ENCODE measurements around the gene ACTMAP. TPM values are rescaled to one million over a fixed set of nuclear protein-coding genes. Genes with fewer than 3 reads are reported as not detected.
"Not testable (repeated sequence)": the region's sequence is repeated elsewhere in the genome, so short reads cannot be mapped to it uniquely, and the experiment has no call there.

Gene ACTMAP
- total RNA-seq, 2 donors from 2014 or later, result 0.68 to 1.1 TPM

GRCh38 chr19:40797166-40797962 lies 47.1 kb upstream of the ACTMAP start:
- H3K4me3 ChIP-seq, result peak overlapping the region; percentile 73
- no peak for DNase-seq (ENCODE audit: low spot score)
- TF ChIP-seq CTCF (IDR thresholded peaks at IDR 0.05), result no peak

GRCh38 chr19:40791996-40792395 lies 41.7 kb upstream of the ACTMAP start:
- H3K4me3 ChIP-seq, result peak overlapping the region; percentile 9
- peaks cover 24 to 42% of the 10 kb centered on the region in 2 donors for H3K4me1 ChIP-seq (ENCODE audit: control insufficient read depth in 1 of 2, low read depth in 2 of 2)
- no peaks in the 10 kb centered on the region for H3K9me3 ChIP-seq

More at GRCh38 chr19:40797166-40797962, 47.1 kb upstream of the ACTMAP start:
- no peaks in the 10 kb centered on the region for H3K27me3 ChIP-seq (replicated peaks; ENCODE audit: insufficient read depth)
- H3K9me3 ChIP-seq, result no peaks in the 10 kb centered on the region
- no peak for ATAC-seq (ENCODE audit: insufficient number of reproducible peaks, low FRiP score, low read depth)
- peaks cover 33 to 46% of the 10 kb centered on the region in 2 donors for H3K4me1 ChIP-seq (ENCODE audit: control insufficient read depth in 1 of 2, low read depth in 2 of 2)
- peaks cover 3% of the 10 kb centered on the region for H3K36me3 ChIP-seq
- peak overlapping the region; percentile 86 to 87 for H3K27ac ChIP-seq

GRCh38 chr19:40791349-40791748 lies 41.1 kb upstream of the ACTMAP start:
- TF ChIP-seq CTCF (IDR thresholded peaks at IDR 0.05), result peak; percentile 9
- ATAC-seq (ENCODE audit: insufficient number of reproducible peaks, low FRiP score, low read depth), result peak; percentile 72
- no peaks in the 10 kb centered on the region for H3K27me3 ChIP-seq (replicated peaks; ENCODE audit: insufficient read depth)
- peaks cover 8% of the 10 kb centered on the region for H3K36me3 ChIP-seq
- peak overlapping the region; percentile 75 to 84 for H3K27ac ChIP-seq
- H3K9me3 ChIP-seq, result no peaks in the 10 kb centered on the region
- DNase-seq (ENCODE audit: low spot score), result no peak
- peak overlapping the region; percentile 26 for H3K4me3 ChIP-seq
- peaks cover 24 to 42% of the 10 kb centered on the region in 2 donors for H3K4me1 ChIP-seq (ENCODE audit: control insufficient read depth in 1 of 2, low read depth in 2 of 2)

More at GRCh38 chr19:40791996-40792395, 41.7 kb upstream of the ACTMAP start:
- H3K27ac ChIP-seq, result peak overlapping the region; percentile 75 to 84
- H3K36me3 ChIP-seq, result peaks cover 3% of the 10 kb centered on the region
- no peak for ATAC-seq (ENCODE audit: insufficient number of reproducible peaks, low FRiP score, low read depth)
- no peak for DNase-seq (ENCODE audit: low spot score)
- H3K27me3 ChIP-seq (replicated peaks; ENCODE audit: insufficient read depth), result no peaks in the 10 kb centered on the region
- no peak for TF ChIP-seq CTCF (IDR thresholded peaks at IDR 0.05)

DNA sequence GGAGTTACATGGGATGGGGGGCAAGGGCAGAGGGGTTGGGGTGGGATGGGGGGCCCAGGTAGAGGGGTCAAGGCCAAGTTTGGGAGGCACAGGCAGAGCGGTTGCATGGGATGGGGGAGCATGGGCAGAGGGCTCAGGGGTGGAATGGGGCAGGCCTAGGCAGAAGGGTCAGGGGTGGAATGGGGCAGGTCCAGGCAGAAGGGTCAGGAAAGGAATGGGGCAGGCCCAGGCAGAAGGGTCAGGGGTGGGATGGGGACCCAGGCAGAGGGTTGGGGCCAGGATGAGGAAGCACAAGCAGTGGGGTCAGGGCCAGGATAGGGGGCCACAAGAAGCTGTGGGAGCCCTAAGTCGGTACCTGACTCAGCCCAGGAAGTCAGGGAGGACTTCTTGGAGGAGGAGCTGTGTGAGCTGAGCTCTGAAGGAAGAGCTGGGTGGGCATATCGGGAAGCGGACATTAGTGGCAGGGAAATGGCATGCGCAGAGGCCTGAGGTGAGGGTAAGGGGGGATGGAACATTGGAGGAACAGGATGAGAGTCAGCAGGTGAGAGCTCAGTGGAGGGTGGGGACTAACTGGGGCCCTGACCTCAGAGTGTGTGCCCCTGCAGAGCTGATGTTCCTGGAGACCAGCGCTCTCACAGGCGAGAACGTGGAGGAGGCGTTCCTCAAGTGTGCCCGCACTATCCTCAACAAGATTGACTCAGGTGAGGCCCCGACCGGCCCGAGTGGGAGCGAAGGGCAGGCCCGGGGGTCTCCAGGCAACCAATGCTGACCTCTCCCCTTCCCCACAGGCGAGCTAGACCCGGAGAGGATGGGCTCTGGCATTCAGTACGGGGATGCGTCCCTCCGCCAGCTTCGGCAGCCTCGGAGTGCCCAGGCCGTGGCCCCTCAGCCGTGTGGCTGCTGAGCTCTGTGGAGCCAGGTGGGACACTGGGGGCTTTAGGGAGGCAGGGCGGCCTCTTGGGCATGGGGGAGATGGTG lies 36.1 kb upstream of the ACTMAP start:
- Histone ChIP-seq H3K9me3 (no peaks in the 10 kb centered on the region), H3K27ac (no peak overlapping the region), H3K27me3 (replicated peaks; ENCODE audit: insufficient read depth) (no peaks in the 10 kb centered on the region), H3K4me3 (no peak overlapping the region), H3K4me1 (ENCODE audit: control insufficient read depth in 1 of 2, low read depth in 2 of 2) (peaks cover 8 to 19% of the 10 kb centered on the region in 2 donors), H3K36me3 (peaks cover 8% of the 10 kb centered on the region)
- ATAC-seq (ENCODE audit: insufficient number of reproducible peaks, low FRiP score, low read depth) (no peak), DNase-seq (ENCODE audit: low spot score) (no peak)
- TF ChIP-seq CTCF (IDR thresholded peaks at IDR 0.05), result no peak

DNA sequence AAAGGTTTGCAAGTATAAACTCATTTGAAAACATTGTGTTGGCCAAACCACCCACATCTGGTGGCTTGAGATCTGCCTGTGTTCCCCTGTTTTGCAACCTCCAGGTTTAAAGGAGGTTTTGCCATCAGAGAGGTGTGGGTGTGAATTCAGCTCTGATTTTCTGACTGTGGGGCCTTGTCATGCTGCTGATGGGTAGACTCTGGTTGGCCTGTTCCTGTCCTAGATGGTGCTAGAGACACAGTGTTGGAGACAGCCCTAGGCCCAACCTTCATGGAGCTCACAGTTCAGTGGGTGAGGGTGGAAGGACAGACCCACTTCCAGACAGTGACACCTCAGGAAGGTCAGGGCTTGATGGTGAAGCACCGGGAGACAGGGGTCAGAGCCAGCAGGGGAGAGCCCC lies 35.2 kb upstream of the ACTMAP start:
- Histone ChIP-seq H3K4me3 (no peak overlapping the region), H3K9me3 (no peaks in the 10 kb centered on the region), H3K27ac (peak overlapping the region in 1 of 2 donors; percentile 7), H3K4me1 (ENCODE audit: control insufficient read depth in 1 of 2, low read depth in 2 of 2) (peaks cover under 1 to 11% of the 10 kb centered on the region in 2 donors), H3K27me3 (replicated peaks; ENCODE audit: insufficient read depth) (no peaks in the 10 kb centered on the region), H3K36me3 (peaks cover 8% of the 10 kb centered on the region)
- DNase-seq (ENCODE audit: low spot score) (no peak), ATAC-seq (ENCODE audit: insufficient number of reproducible peaks, low FRiP score, low read depth) (no peak)
- no peak for TF ChIP-seq CTCF (IDR thresholded peaks at IDR 0.05)

GRCh38 chr19:40784146-40784545 lies 33.9 kb upstream of the ACTMAP start:
- H3K4me1 ChIP-seq (ENCODE audit: control insufficient read depth in 1 of 2, low read depth in 2 of 2); H3K36me3 ChIP-seq; H3K9me3 ChIP-seq; H3K27me3 ChIP-seq (replicated peaks; ENCODE audit: insufficient read depth); DNase-seq (ENCODE audit: low spot score); ATAC-seq (ENCODE audit: insufficient number of reproducible peaks, low FRiP score, low read depth); H3K27ac ChIP-seq; H3K4me3 ChIP-seq: not testable (repeated sequence)
